Retinal pigment epithelial cell (primary cell): ENCODE results near the gene SLC24A3.

ENCODE experiments used
- DNase-seq: peaks from one replicate; pipeline ENCODE4 v3.0.0-alpha.2; 2010; ENCODE audit warnings: low read depth
- H3K4me3 ChIP-seq: 2 replicates; pipeline ENCODE4 v1.5.1; 2011; ENCODE audit warnings: mild to moderate bottlenecking, low read length, control low read depth, moderate library complexity
- TF ChIP-seq, protein P1 (sequence below): conservative IDR thresholded peaks from 2 replicates; pipeline ENCODE4 v1.5.1; 2011; ENCODE audit warnings: low read depth, low read length, control low read depth, inconsistent platforms

SLC24A3 gene

DNA sequence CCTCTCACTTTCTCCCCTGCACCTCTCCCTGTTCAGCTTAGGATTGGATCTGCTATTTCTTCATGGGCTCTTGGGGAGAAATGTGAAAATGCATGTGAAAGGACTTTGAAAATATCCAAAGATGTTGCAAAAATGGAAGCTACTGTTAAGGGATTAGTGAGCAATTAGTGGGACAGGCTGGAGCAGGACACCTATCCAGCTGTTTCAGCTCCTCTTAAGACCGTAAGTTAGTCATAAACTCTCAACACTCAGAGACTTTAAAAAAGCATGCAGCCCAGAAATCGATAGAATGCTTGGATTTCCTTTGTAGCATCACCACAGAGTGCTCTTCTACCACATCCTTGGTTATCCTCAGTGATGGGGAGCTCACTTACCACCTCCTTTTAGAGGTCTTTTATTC lies 88.7 kb downstream of the SLC24A3 start:
- TF ChIP-seq, protein P1, sequence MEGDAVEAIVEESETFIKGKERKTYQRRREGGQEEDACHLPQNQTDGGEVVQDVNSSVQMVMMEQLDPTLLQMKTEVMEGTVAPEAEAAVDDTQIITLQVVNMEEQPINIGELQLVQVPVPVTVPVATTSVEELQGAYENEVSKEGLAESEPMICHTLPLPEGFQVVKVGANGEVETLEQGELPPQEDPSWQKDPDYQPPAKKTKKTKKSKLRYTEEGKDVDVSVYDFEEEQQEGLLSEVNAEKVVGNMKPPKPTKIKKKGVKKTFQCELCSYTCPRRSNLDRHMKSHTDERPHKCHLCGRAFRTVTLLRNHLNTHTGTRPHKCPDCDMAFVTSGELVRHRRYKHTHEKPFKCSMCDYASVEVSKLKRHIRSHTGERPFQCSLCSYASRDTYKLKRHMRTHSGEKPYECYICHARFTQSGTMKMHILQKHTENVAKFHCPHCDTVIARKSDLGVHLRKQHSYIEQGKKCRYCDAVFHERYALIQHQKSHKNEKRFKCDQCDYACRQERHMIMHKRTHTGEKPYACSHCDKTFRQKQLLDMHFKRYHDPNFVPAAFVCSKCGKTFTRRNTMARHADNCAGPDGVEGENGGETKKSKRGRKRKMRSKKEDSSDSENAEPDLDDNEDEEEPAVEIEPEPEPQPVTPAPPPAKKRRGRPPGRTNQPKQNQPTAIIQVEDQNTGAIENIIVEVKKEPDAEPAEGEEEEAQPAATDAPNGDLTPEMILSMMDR, result no peak
- H3K4me3 ChIP-seq, result no peak overlapping the region
- DNase-seq, result no peak

DNA sequence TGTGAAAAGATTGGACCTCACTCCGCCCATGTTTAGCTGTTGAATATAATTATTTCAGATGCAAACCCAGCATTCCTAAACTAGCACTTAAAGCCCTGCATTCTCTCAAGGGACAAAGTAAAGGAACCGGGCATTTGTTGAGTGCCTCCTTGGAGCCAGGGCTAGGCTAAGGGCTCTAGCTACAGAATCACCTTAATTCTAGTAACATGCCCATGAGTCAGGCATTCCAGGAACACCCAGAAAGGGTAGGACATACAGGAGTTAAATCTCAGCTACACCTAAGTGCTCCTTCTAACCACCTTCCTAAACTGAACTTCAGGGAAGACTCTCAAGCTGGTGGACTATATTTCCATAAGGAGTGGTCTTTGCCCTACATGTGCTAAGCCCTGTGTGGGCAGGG lies 89.4 kb downstream of the SLC24A3 start:
- H3K4me3 ChIP-seq, result no peak overlapping the region
- DNase-seq, result no peak
- TF ChIP-seq, protein P1, result no peak

- no peak for DNase-seq
- TF ChIP-seq, protein P1, result no peak
- H3K4me3 ChIP-seq, result no peak overlapping the region
Measured at GRCh38 chr20:19302714-19303113, 90.3 kb downstream of the SLC24A3 start.

DNA sequence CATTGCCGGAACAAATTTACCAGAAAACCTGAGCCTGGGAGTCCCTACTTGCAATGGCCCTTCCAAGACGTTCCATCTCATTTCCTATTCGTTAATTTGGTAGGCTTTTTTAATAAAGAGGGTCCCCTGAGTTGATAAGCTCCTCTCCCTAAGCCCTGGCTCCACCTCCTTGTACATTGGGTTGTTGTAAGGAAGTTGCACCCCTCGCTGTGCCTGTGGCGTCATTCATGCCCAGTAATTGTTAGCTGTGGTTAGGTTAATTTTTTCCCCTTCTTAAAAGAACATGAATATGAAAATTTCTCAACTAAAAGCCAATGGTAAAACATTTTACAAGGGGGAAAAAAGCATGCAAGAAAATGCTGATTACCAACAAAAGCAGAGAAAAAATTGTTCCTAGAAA lies 91.9 kb downstream of the SLC24A3 start:
- TF ChIP-seq, protein P1, result no peak
- DNase-seq, result no peak
- H3K4me3 ChIP-seq, result no peak overlapping the region

GRCh38 chr20:19304886-19305415 lies 92.5 kb downstream of the SLC24A3 start:
- TF ChIP-seq, protein P1, result no peak
- DNase-seq, result no peak
- no peak overlapping the region for H3K4me3 ChIP-seq

- TF ChIP-seq, protein P1, result no peak
- H3K4me3 ChIP-seq, result no peak overlapping the region
Measured at GRCh38 chr20:19308146-19308545, 95.7 kb downstream of the SLC24A3 start.

DNA sequence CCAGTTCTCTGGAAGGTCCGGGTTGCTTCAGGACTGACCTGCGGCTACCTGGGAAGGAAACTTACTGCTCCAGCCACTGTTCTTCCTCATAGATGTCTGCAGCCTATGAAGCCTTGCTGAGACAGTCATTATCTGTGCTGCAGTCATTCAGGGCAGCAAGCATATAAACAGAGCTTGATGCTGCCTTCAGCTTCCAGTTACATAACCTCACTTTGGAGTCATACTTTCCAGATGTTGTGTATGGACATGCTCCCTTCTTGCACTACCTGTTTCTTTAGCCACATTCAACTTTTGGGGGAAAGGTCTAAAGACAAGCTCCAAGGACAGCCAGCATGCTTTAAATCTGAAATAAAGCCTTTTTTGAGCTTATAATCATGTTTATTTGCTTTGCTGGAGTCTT lies 98.1 kb downstream of the SLC24A3 start:
- H3K4me3 ChIP-seq, result no peak overlapping the region

More at GRCh38 chr20:19308146-19308545, 95.7 kb downstream of the SLC24A3 start:
- no peak for DNase-seq

More for the DNA sequence above, 98.1 kb downstream of the SLC24A3 start:
- DNase-seq, result no peak
- TF ChIP-seq, protein P1, result no peak
